WTC11 (cell line): ENCODE measurements around the gene GPATCH1. TPM values are rescaled to one million over a fixed set of nuclear protein-coding genes. Genes with fewer than 3 reads are reported as not detected.

ENCODE experiments used
- ATAC-seq: fragments of 200-7000 bp; cut with Tn5 transposase; 2 replicates; pipeline ENCODE4 v1.10.0; 2021; ENCODE audit warnings: mild to moderate bottlenecking, moderate library complexity
- CTCF ChIA-PET: fragments of 300-600 bp; sonication (Branson Sonifier 250); formaldehyde crosslinking; loops from one replicate; lab custom pipeline; 2021; ENCODE audit warnings: antibody characterized with exemption; lab: Charles Lee
- POLR2A ChIA-PET: fragments of 350-600 bp; sonication (Branson Sonifier 250); formaldehyde crosslinking; loops from one replicate; lab custom pipeline; 2021; ENCODE audit warnings: antibody characterized with exemption; lab: Charles Lee
- DNase-seq: peaks from one replicate; pipeline ENCODE4 v3.0.0; 2021; ENCODE audit warnings: low spot score
- H3K27ac Mint-ChIP-seq: 2 replicates; pipeline ENCODE4 v1.8.0; 2021; ENCODE audit warnings: mixed read lengths
- H3K27me3 Mint-ChIP-seq: 2 replicates; pipeline ENCODE4 v1.8.0; 2021; ENCODE audit warnings: low read depth, mild to moderate bottlenecking, moderate library complexity, mixed read lengths
- H3K36me3 Mint-ChIP-seq: 2 replicates; pipeline ENCODE4 v1.8.0; 2021; ENCODE audit warnings: mixed read lengths
- H3K4me1 Mint-ChIP-seq: 2 replicates; pipeline ENCODE4 v1.8.0; 2022; ENCODE audit warnings: mixed read lengths
- H3K4me3 Mint-ChIP-seq: 2 replicates; pipeline ENCODE4 v1.8.0; 2021; ENCODE audit warnings: mild to moderate bottlenecking, moderate library complexity, mixed read lengths
- H3K9me3 Mint-ChIP-seq: 2 replicates; pipeline ENCODE4 v1.8.0; 2021; ENCODE audit warnings: mixed read lengths
- ETV6 ChIP-seq: sonication (generic); formaldehyde crosslinking; IDR thresholded peaks from 2 replicates; pipeline ENCODE4 v1.8.1; 2022; ENCODE audit warnings: mild to moderate bottlenecking, missing genetic modification reagents
- FOXJ3 ChIP-seq: sonication (generic); formaldehyde crosslinking; IDR thresholded peaks from 2 replicates; pipeline ENCODE4 v1.9.0; 2021; ENCODE audit warnings: missing genetic modification reagents, mild to moderate bottlenecking, borderline replicate concordance
- KAT7 ChIP-seq: sonication (generic); formaldehyde crosslinking; IDR thresholded peaks from 2 replicates; pipeline ENCODE4 v1.8.1; 2023; ENCODE audit warnings: missing genetic modification reagents, mild to moderate bottlenecking, borderline replicate concordance
- SP1 ChIP-seq: sonication (generic); formaldehyde crosslinking; conservative IDR thresholded peaks from 2 replicates; pipeline ENCODE4 v1.8.1; 2022; ENCODE audit warnings: missing genetic modification reagents
- TEAD4 ChIP-seq: sonication (generic); formaldehyde crosslinking; IDR thresholded peaks from 2 replicates; pipeline ENCODE4 v1.8.0; 2022; ENCODE audit warnings: mild to moderate bottlenecking, missing genetic modification reagents
- ZNF138 ChIP-seq: sonication (generic); formaldehyde crosslinking; conservative IDR thresholded peaks from 2 replicates; pipeline ENCODE4 v1.8.1; 2022; ENCODE audit warnings: mild to moderate bottlenecking, moderate library complexity, missing genetic modification reagents
- total RNA-seq: library from RNA; stranded (reverse); gene quantifications from 3 replicates; pipeline ENCODE4 v1.2.3, GENCODE V29; 2021
- TF ChIP-seq, protein P1 (sequence below): sonication (generic); formaldehyde crosslinking; conservative IDR thresholded peaks from 2 replicates; pipeline ENCODE4 v1.8.1; 2023; ENCODE audit warnings: mild to moderate bottlenecking, low read depth, missing genetic modification reagents, moderate library complexity
- TF ChIP-seq, protein P2 (sequence below): fragments of 250-450 bp; sonication (Bioruptor Pico); IDR thresholded peaks from 2 replicates; pipeline ENCODE4 v1.8.0; 2021; ENCODE audit warnings: mild to moderate bottlenecking
- TF ChIP-seq, protein P3 (sequence below): fragments of 250-450 bp; sonication (Bioruptor Pico); IDR thresholded peaks from 2 replicates; pipeline ENCODE4 v1.9.0; 2021; ENCODE audit warnings: mild to moderate bottlenecking, borderline replicate concordance
- TF ChIP-seq, protein P4 (sequence below): sonication (generic); formaldehyde crosslinking; IDR thresholded peaks from 2 replicates; pipeline ENCODE4 v1.8.1; 2022; ENCODE audit warnings: low read depth, mild to moderate bottlenecking, moderate library complexity, missing genetic modification reagents, borderline replicate concordance
- TF ChIP-seq, protein P5 (sequence below): sonication (generic); formaldehyde crosslinking; IDR thresholded peaks from 2 replicates; pipeline ENCODE4 v1.8.1; 2023; ENCODE audit warnings: mild to moderate bottlenecking, missing genetic modification reagents
- TF ChIP-seq, protein P6 (sequence below): fragments of 250-450 bp; sonication (Bioruptor Pico); conservative IDR thresholded peaks from 2 replicates; pipeline ENCODE4 v1.9.0; 2021; ENCODE audit warnings: mild to moderate bottlenecking

The GPATCH1 gene
- total RNA-seq, 1 experiment from 2014 or later, result 10.7 TPM

DNA sequence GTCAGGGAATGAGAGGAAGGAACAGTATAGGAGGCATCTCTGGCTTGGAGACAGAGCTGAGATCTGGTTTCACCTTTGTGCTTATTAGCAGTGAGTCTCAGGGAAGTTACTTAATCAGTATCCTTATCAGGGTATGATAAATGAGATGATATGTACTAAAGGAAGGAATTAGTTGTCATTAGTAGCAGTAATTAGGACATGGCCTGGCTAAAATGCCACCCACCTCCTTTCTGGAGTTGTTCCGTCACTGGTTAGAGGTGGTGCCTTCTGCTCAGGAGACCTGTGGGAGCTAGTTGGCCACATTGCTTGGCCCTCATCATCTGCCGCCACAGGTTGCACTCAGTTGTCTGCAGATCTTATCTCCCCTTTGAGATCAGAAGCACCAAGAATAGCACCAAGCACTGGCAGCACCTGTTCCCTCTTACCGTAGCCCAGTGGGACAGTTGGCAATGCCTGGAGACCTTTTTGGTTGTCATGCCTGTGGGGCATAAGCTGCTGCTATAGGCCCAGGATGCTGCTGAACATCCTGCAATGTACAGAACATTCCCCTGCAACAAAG lies 4.7 kb downstream of the GPATCH1 start:
- no peaks in the 10 kb centered on the region for H3K9me3 Mint-ChIP-seq
- H3K36me3 Mint-ChIP-seq, result peaks cover 17% of the 10 kb centered on the region
- DNase-seq (no peak), ATAC-seq (no peak)
- ChIA-PET POLR2A (no interaction called here), CTCF (no interaction called here)
- no peak overlapping the region for H3K4me3 Mint-ChIP-seq
- no peaks in the 10 kb centered on the region for H3K27me3 Mint-ChIP-seq
- no peak overlapping the region for H3K27ac Mint-ChIP-seq
- H3K4me1 Mint-ChIP-seq, result peaks cover 17% of the 10 kb centered on the region
- no peak for TF ChIP-seq FOXJ3 (CRISPR knock-in tag)
- TF ChIP-seq SP1 (CRISPR knock-in tag), result no peak
- TF ChIP-seq ETV6 (CRISPR knock-in tag), result no peak
- TF ChIP-seq, protein P1, sequence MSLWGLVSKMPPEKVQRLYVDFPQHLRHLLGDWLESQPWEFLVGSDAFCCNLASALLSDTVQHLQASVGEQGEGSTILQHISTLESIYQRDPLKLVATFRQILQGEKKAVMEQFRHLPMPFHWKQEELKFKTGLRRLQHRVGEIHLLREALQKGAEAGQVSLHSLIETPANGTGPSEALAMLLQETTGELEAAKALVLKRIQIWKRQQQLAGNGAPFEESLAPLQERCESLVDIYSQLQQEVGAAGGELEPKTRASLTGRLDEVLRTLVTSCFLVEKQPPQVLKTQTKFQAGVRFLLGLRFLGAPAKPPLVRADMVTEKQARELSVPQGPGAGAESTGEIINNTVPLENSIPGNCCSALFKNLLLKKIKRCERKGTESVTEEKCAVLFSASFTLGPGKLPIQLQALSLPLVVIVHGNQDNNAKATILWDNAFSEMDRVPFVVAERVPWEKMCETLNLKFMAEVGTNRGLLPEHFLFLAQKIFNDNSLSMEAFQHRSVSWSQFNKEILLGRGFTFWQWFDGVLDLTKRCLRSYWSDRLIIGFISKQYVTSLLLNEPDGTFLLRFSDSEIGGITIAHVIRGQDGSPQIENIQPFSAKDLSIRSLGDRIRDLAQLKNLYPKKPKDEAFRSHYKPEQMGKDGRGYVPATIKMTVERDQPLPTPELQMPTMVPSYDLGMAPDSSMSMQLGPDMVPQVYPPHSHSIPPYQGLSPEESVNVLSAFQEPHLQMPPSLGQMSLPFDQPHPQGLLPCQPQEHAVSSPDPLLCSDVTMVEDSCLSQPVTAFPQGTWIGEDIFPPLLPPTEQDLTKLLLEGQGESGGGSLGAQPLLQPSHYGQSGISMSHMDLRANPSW (CRISPR knock-in tag), result no peak
- TF ChIP-seq TEAD4 (CRISPR knock-in tag), result no peak
- TF ChIP-seq, protein P2, sequence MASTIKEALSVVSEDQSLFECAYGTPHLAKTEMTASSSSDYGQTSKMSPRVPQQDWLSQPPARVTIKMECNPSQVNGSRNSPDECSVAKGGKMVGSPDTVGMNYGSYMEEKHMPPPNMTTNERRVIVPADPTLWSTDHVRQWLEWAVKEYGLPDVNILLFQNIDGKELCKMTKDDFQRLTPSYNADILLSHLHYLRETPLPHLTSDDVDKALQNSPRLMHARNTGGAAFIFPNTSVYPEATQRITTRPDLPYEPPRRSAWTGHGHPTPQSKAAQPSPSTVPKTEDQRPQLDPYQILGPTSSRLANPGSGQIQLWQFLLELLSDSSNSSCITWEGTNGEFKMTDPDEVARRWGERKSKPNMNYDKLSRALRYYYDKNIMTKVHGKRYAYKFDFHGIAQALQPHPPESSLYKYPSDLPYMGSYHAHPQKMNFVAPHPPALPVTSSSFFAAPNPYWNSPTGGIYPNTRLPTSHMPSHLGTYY, result no peak
- TF ChIP-seq, protein P3, sequence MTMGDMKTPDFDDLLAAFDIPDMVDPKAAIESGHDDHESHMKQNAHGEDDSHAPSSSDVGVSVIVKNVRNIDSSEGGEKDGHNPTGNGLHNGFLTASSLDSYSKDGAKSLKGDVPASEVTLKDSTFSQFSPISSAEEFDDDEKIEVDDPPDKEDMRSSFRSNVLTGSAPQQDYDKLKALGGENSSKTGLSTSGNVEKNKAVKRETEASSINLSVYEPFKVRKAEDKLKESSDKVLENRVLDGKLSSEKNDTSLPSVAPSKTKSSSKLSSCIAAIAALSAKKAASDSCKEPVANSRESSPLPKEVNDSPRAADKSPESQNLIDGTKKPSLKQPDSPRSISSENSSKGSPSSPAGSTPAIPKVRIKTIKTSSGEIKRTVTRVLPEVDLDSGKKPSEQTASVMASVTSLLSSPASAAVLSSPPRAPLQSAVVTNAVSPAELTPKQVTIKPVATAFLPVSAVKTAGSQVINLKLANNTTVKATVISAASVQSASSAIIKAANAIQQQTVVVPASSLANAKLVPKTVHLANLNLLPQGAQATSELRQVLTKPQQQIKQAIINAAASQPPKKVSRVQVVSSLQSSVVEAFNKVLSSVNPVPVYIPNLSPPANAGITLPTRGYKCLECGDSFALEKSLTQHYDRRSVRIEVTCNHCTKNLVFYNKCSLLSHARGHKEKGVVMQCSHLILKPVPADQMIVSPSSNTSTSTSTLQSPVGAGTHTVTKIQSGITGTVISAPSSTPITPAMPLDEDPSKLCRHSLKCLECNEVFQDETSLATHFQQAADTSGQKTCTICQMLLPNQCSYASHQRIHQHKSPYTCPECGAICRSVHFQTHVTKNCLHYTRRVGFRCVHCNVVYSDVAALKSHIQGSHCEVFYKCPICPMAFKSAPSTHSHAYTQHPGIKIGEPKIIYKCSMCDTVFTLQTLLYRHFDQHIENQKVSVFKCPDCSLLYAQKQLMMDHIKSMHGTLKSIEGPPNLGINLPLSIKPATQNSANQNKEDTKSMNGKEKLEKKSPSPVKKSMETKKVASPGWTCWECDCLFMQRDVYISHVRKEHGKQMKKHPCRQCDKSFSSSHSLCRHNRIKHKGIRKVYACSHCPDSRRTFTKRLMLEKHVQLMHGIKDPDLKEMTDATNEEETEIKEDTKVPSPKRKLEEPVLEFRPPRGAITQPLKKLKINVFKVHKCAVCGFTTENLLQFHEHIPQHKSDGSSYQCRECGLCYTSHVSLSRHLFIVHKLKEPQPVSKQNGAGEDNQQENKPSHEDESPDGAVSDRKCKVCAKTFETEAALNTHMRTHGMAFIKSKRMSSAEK, result no peak
- no peak for TF ChIP-seq ZNF138 (CRISPR knock-in tag)
- TF ChIP-seq, protein P4, sequence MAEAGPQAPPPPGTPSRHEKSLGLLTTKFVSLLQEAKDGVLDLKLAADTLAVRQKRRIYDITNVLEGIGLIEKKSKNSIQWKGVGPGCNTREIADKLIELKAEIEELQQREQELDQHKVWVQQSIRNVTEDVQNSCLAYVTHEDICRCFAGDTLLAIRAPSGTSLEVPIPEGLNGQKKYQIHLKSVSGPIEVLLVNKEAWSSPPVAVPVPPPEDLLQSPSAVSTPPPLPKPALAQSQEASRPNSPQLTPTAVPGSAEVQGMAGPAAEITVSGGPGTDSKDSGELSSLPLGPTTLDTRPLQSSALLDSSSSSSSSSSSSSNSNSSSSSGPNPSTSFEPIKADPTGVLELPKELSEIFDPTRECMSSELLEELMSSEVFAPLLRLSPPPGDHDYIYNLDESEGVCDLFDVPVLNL, result no peak
- TF ChIP-seq, protein P5, sequence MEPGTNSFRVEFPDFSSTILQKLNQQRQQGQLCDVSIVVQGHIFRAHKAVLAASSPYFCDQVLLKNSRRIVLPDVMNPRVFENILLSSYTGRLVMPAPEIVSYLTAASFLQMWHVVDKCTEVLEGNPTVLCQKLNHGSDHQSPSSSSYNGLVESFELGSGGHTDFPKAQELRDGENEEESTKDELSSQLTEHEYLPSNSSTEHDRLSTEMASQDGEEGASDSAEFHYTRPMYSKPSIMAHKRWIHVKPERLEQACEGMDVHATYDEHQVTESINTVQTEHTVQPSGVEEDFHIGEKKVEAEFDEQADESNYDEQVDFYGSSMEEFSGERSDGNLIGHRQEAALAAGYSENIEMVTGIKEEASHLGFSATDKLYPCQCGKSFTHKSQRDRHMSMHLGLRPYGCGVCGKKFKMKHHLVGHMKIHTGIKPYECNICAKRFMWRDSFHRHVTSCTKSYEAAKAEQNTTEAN (CRISPR knock-in tag), result no peak
- no peak for TF ChIP-seq KAT7 (CRISPR knock-in tag)
- TF ChIP-seq, protein P6, sequence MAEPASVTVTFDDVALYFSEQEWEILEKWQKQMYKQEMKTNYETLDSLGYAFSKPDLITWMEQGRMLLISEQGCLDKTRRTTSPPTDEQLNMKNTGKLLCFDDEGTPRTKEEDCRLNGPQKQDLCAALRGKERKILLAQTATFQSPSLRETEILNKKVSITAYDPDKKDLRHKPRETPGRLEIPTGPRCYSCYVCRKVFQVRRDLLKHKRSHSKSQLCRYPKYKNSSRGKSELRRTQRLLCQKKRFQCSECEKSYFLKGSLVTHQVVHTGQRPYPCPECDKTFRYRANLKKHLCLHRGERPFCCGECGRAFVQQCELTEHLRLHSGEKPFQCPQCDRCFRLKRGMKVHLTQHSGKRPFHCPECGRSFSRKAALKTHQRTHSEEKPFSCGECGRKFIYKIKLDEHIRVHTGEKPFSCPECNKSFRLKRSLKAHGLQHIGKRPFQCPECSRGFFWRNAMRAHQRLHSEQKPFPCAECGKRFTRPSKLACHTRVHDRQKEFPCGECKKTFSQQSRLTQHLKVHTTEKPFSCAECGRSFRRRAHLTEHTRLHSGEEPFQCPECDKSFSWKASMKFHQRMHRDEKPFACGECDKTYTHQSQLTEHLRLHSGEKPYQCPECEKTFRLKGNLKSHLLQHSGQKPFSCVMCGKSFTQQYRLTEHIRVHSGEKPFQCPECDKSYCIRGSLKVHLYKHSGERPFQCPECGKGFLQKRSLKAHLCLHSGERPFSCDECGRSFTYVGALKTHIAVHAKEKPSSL (CRISPR knock-in tag), result no peak
- TF ChIP-seq, all 79 proteins: peak for 0
